PC-3 (cell line): ENCODE measurements around the gene KRT2.

Experiments
- EZH2 ChIP-seq: fragments of 300-600 bp; sonication (generic); IDR thresholded peaks from one replicate; pipeline ENCODE4 v1.6.1; 2017; ENCODE audit warnings: antibody characterized with exemption, mild to moderate bottlenecking, low read length; ENCODE audit not compliant: unreplicated experiment
- EZH2phosphoT487 ChIP-seq: fragments of 300-600 bp; sonication (generic); IDR thresholded peaks from 2 replicates; pipeline ENCODE4 v1.6.1; 2018; ENCODE audit warnings: mild to moderate bottlenecking, antibody characterized with exemption, low read length, borderline replicate concordance
- TF ChIP-seq, protein P1 (sequence below): fragments of 300-600 bp; sonication (generic); conservative IDR thresholded peaks from 2 replicates; pipeline ENCODE4 v1.5.1; 2017; ENCODE audit warnings: antibody characterized with exemption, low read depth, mild to moderate bottlenecking, low read length

DNA sequence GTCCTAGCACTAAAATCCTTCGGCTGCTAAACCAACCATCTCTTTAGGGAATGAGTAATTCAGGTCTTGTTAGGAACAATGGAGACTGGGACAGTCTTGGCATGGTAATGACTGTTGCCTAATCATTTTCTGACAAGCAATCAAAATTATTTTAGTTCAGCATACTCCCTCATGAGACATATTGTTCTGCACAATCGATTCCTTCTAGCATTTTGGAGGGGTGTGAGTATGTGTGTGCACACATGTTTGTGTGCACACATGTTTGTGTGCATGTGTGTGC, 30.3 kb upstream of the KRT2 start:
- TF ChIP-seq, protein P1, sequence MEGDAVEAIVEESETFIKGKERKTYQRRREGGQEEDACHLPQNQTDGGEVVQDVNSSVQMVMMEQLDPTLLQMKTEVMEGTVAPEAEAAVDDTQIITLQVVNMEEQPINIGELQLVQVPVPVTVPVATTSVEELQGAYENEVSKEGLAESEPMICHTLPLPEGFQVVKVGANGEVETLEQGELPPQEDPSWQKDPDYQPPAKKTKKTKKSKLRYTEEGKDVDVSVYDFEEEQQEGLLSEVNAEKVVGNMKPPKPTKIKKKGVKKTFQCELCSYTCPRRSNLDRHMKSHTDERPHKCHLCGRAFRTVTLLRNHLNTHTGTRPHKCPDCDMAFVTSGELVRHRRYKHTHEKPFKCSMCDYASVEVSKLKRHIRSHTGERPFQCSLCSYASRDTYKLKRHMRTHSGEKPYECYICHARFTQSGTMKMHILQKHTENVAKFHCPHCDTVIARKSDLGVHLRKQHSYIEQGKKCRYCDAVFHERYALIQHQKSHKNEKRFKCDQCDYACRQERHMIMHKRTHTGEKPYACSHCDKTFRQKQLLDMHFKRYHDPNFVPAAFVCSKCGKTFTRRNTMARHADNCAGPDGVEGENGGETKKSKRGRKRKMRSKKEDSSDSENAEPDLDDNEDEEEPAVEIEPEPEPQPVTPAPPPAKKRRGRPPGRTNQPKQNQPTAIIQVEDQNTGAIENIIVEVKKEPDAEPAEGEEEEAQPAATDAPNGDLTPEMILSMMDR, result no peak
- TF ChIP-seq EZH2phosphoT487, result no peak
- no peak for TF ChIP-seq EZH2
